PFSK-1 (cell line): ENCODE results near the gene GYG2.

Source experiments
- FOXP2 ChIP-seq: optimal IDR thresholded peaks from 2 replicates; pipeline ENCODE3; 2011; ENCODE audit warnings: borderline replicate concordance, control low read depth, inconsistent platforms; ENCODE audit not compliant: insufficient read depth; ENCODE audit errors: extremely low read length, extremely low read depth
- POLR2AphosphoS5 ChIP-seq: IDR thresholded peaks from 2 replicates; pipeline ENCODE4 v1.6.1; 2012; ENCODE audit warnings: low read depth, mild to moderate bottlenecking, control low read depth, low read length, moderate library complexity
- SIN3A ChIP-seq: IDR thresholded peaks from 2 replicates; pipeline ENCODE4 v1.6.1; 2012; ENCODE audit warnings: mild to moderate bottlenecking, low read length, moderate library complexity, borderline replicate concordance; ENCODE audit not compliant: insufficient read depth
- TAF1 ChIP-seq: IDR thresholded peaks from 2 replicates; pipeline ENCODE4 v1.6.1; 2012; ENCODE audit warnings: low read length, control low read depth, borderline replicate concordance; ENCODE audit not compliant: insufficient read depth
- TF ChIP-seq, protein P1 (sequence below), 2 experiments: IDR thresholded peaks; 2 replicates each; pipeline versions ENCODE4 v1.6.1 to v1.8.0; 2011 to 2012; ENCODE audit warnings: low read depth in 2 of 2, low read length in 2 of 2, control low read depth in 1 of 2, inconsistent platforms in 1 of 2, mild to moderate bottlenecking in 1 of 2, moderate library complexity in 1 of 2; ENCODE audit not compliant: insufficient read depth in 1 of 2

The GYG2 gene

DNA sequence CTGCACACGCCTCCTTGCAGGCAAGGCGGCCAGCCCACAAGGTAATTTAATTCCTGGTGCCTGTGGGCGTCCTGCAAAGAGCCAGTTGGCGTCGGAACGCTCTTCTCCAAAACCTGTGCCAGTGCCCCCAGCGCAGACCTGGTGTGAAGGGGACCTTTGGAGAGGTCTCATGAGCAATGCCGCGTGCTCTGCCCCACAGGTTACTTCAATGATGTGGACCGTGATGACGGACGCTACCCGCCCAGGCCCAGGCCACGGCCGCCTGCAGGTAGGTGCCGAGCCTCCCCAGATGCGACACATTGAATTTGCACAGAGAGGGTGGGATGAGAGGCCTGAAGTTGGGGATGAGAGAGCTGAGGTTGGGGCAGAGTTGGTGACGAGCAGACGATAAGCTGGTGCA lies 34.4 kb upstream of the GYG2 start:
- no peak for TF ChIP-seq FOXP2
- no peak for TF ChIP-seq SIN3A
- TF ChIP-seq TAF1: no peak
- TF ChIP-seq POLR2AphosphoS5: no peak
- TF ChIP-seq, protein P1, sequence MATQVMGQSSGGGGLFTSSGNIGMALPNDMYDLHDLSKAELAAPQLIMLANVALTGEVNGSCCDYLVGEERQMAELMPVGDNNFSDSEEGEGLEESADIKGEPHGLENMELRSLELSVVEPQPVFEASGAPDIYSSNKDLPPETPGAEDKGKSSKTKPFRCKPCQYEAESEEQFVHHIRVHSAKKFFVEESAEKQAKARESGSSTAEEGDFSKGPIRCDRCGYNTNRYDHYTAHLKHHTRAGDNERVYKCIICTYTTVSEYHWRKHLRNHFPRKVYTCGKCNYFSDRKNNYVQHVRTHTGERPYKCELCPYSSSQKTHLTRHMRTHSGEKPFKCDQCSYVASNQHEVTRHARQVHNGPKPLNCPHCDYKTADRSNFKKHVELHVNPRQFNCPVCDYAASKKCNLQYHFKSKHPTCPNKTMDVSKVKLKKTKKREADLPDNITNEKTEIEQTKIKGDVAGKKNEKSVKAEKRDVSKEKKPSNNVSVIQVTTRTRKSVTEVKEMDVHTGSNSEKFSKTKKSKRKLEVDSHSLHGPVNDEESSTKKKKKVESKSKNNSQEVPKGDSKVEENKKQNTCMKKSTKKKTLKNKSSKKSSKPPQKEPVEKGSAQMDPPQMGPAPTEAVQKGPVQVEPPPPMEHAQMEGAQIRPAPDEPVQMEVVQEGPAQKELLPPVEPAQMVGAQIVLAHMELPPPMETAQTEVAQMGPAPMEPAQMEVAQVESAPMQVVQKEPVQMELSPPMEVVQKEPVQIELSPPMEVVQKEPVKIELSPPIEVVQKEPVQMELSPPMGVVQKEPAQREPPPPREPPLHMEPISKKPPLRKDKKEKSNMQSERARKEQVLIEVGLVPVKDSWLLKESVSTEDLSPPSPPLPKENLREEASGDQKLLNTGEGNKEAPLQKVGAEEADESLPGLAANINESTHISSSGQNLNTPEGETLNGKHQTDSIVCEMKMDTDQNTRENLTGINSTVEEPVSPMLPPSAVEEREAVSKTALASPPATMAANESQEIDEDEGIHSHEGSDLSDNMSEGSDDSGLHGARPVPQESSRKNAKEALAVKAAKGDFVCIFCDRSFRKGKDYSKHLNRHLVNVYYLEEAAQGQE (IDR thresholded peaks at IDR 0.05; ENCODE audit: insufficient read depth in 1 of 2, low read depth in 2 of 2, low read length in 2 of 2): no peak

DNA sequence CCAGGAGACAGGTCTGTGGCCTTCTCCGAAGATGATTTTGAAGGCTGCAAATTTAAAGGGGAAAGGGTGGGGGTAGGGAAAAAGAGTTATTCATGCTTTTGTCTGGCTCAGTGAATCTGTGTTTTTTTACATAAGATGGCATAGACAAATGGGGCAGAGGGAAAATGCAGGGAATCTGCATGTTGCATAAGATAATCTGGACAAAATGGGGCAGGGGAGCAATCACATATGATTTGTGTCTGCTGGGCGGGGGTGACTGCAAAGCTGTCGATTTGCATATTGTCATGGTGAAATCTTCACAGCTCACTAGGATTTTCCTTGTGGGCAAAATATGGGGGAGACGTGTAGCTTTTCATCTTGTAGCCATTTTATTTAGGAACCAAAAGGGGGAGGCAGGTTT lies 29.4 kb upstream of the GYG2 start:
- no peak for TF ChIP-seq SIN3A
- no peak for TF ChIP-seq FOXP2

DNA sequence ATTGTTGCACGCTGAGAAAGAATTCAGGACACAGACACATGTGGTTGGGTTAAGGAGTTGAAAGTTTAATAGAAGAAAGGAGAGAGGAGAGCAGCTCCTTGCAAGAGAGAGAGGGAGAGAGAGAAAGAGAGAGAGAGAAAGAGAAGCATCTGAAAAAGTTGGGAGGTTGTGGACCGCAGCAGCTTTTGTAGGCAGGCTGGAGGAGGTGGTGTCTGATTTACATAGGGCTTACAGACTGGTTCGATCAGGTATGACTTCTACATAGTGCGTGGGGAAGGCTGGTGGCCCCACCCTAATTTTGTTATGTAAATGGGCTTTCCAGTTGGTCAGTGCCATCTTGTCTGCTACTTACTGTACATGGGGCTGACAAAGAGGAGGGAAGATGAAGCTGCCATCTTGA lies 27.5 kb upstream of the GYG2 start:
- TF ChIP-seq SIN3A (no peak), POLR2AphosphoS5 (no peak), FOXP2 (no peak), TAF1 (no peak)
- TF ChIP-seq, protein P1 (IDR thresholded peaks at IDR 0.05; ENCODE audit: insufficient read depth in 1 of 2, low read depth in 2 of 2, low read length in 2 of 2): no peak

DNA sequence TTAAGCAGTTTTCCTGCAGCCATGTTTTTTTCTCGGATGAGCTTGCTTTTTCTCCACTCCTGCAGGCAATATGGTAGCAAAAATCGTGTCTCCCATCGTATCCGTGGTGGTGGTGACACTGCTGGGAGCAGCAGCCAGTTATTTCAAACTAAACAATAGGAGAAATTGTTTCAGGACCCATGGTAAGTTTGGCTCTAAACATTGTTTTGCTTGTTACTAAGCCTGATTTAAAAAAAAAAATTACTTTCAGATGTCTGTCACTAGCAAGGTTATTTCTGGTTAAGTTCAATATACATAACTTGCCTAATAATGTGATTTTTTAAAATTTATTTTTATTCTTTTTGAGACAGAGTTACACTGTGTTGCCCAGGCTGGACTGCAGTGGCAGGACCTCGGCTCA lies 17.5 kb upstream of the GYG2 start:
- TF ChIP-seq, protein P1 (IDR thresholded peaks at IDR 0.05; ENCODE audit: insufficient read depth in 1 of 2, low read depth in 2 of 2, low read length in 2 of 2): no peak
- TF ChIP-seq SIN3A (no peak), POLR2AphosphoS5 (no peak), FOXP2 (no peak), TAF1 (no peak)

DNA sequence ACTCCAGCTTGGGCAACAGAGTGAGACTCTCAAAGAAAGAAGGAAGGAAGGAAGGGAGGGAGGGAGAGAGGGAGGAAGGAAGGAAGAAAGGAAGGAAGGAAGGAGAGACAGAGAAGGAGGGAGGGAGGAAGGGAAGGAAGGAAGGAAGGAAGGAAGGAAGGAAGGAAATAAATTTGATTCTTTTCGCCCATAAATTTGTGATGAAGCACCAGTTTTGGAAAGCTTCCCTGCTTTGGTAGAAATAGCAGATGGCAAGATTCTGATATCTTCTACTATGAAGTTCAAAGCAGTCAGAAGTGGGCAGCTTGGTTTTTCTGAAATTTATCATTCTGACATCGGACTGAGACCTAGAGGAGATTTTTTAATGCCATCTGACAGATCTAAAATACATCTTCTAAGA lies 11.7 kb upstream of the GYG2 start:
- TF ChIP-seq TAF1 (no peak), SIN3A (no peak), FOXP2 (no peak), POLR2AphosphoS5 (no peak)
- TF ChIP-seq, protein P1 (IDR thresholded peaks at IDR 0.05; ENCODE audit: insufficient read depth in 1 of 2, low read depth in 2 of 2, low read length in 2 of 2): no peak
